22Rv1 (cell line): ENCODE results near the gene KRT17.

Experiments used
- CTCF ChIP-seq: fragments of 450-650 bp; IDR thresholded peaks from 2 replicates; pipeline ENCODE4 v1.5.1; 2017; ENCODE audit warnings: mild to moderate bottlenecking
- ZFX ChIP-seq: fragments of 450-650 bp; IDR thresholded peaks from 2 replicates; pipeline ENCODE4 v1.6.1; 2017; ENCODE audit warnings: antibody characterized with exemption, borderline replicate concordance

GRCh38 chr17:41634639-41635038 lies 10.3 kb upstream of the KRT17 start:
- TF ChIP-seq CTCF = no peak
- no peak for TF ChIP-seq ZFX
